Body of pancreas (tissue), 4 donors: ENCODE data around the gene AGAP1.

Experiments used
- POLR2A ChIP-seq, 3 donors: fragments of 450-650 bp; IDR thresholded peaks; one replicate each; pipeline ENCODE4 v1.6.1; 2016; ENCODE audit warnings: antibody characterized with exemption in 3 of 3, mild to moderate bottlenecking in 2 of 3
- TF ChIP-seq, protein P1 (sequence below), 7 experiments: fragments of 450-650 bp in 4 of 7; fragments of 200-600 bp in 3 of 7; sonication (generic) in 3 of 7; IDR thresholded peaks; one replicate each; pipeline ENCODE4 v1.5.1; 2016 to 2019; ENCODE audit warnings: antibody characterized with exemption in 7 of 7

DNA sequence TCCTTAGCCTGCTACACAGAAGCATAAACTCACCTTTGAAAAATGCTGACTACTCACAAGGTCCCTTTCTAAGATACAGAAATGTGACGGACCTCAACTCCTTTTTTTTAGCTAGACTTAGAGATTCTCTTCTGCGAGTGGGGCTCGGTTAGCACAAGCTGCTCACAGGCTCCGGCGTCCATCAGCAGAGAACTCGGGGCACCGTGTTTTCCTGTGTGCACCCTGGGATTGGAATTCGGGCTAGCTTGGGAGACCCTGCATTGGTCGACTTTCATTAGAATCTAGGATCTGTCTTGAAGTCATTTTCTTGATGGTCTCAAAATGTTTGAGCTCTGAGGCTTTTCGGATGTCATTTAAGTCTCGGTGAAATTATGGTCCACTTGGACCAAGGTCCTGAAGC lies 483.1 kb downstream of the AGAP1 start:
- TF ChIP-seq, protein P1, sequence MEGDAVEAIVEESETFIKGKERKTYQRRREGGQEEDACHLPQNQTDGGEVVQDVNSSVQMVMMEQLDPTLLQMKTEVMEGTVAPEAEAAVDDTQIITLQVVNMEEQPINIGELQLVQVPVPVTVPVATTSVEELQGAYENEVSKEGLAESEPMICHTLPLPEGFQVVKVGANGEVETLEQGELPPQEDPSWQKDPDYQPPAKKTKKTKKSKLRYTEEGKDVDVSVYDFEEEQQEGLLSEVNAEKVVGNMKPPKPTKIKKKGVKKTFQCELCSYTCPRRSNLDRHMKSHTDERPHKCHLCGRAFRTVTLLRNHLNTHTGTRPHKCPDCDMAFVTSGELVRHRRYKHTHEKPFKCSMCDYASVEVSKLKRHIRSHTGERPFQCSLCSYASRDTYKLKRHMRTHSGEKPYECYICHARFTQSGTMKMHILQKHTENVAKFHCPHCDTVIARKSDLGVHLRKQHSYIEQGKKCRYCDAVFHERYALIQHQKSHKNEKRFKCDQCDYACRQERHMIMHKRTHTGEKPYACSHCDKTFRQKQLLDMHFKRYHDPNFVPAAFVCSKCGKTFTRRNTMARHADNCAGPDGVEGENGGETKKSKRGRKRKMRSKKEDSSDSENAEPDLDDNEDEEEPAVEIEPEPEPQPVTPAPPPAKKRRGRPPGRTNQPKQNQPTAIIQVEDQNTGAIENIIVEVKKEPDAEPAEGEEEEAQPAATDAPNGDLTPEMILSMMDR (IDR thresholded peaks at IDR 0.05), result no peak
- TF ChIP-seq POLR2A (IDR thresholded peaks at IDR 0.05), result no peak
